Measurements from ENCODE around the gene CELA2B.

GRCh38 chr1:15455522-15455921 lies 20.4 kb upstream of the CELA2B start:
- no peak for TF ChIP-seq POLR2AphosphoS5 (IDR thresholded peaks at IDR 0.05)
- no peak for TF ChIP-seq POLR2A (IDR thresholded peaks at IDR 0.05)
- TF ChIP-seq CTCF (IDR thresholded peaks at IDR 0.05): no peak

Measured in breast epithelium (tissue), 3 donors.